Occipital lobe (tissue), 2 donors: ENCODE data around the gene IGLL1. TPM values are rescaled to one million over a fixed set of nuclear protein-coding genes. Genes with fewer than 3 reads are reported as not detected.
"Not testable (repeated sequence)": the region's sequence is repeated elsewhere in the genome, so short reads cannot be mapped to it uniquely, and the experiment has no call there.

Source experiments
- DNase-seq: peaks from one replicate; lab custom pipeline; 2025; lab: John Stamatoyannopoulos, UW
- total RNA-seq: library from RNA; depleted of rRNA; stranded (reverse); fragments of >200 nt; gene quantifications from one replicate; pipeline ENCODE4 v1.2.3, GENCODE V29; 2014

The IGLL1 gene
- total RNA-seq, 1 donor from 2014 or later, result not detected

DNA sequence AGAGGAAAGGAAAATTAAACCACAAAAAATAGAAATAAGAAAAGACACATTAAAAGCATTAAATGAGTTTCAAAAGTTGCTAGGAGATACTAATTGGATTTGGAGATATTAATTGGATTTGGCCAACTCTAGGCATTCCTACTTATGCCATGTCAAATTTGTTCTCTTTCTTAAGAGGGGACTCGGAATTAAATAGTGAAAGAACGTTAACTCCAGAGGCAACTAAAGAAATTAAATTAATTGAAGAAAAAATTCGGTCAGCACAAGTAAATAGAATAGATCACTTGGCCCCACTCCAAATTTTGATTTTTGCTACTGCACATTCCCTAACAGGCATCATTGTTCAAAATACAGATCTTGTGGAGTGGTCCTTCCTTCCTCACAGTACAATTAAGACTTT, 37.7 kb downstream of the IGLL1 start:
- not testable (repeated sequence) for DNase-seq

DNA sequence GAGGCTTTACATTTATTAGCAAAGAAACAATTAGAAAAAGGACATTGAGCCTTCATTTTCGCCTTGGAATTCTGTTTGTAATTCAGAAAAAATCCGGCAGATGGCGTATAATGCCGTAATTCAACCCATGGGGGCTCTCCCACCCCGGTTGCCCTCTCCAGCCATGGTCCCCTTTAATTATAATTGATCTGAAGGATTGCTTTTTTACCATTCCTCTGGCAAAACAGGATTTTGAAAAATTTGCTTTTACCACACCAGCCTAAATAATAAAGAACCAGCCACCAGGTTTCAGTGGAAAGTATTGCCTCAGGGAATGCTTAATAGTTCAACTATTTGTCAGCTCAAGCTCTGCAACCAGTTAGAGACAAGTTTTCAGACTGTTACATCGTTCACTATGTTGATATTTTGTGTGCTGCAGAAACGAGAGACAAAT, 38.2 kb downstream of the IGLL1 start:
- DNase-seq, result not testable (repeated sequence)

DNA sequence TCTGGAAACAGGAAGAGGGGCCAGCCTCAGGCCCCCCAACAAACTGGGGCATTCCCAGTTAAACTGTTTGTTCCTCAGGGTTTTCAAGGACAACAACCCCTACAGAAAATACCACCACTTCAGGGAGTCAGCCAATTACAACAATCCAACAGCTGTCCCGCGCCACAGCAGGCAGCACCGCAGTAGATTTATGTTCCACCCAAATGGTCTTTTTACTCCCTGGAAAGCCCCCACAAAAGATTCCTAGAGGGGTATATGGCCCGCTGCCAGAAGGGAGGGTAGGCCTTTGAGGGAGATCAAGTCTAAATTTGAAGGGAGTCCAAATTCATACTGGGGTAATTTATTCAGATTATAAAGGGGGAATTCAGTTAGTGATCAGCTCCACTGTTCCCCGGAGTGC, 39.3 kb downstream of the IGLL1 start:
- not testable (repeated sequence) for DNase-seq

DNA sequence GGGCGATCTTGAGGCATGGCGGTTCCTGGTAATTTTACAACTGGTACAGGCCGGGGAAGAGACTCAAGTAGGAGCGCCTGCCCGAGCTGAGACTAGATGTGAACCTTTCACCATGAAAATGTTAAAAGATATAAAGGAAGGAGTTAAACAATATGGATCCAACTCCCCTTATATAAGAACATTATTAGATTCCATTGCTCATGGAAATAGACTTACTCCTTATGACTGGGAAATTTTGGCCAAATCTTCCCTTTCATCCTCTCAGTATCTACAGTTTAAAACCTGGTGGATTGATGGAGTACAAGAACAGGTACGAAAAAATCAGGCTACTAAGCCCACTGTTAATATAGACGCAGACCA, 40.3 kb downstream of the IGLL1 start:
- DNase-seq, result not testable (repeated sequence)

DNA sequence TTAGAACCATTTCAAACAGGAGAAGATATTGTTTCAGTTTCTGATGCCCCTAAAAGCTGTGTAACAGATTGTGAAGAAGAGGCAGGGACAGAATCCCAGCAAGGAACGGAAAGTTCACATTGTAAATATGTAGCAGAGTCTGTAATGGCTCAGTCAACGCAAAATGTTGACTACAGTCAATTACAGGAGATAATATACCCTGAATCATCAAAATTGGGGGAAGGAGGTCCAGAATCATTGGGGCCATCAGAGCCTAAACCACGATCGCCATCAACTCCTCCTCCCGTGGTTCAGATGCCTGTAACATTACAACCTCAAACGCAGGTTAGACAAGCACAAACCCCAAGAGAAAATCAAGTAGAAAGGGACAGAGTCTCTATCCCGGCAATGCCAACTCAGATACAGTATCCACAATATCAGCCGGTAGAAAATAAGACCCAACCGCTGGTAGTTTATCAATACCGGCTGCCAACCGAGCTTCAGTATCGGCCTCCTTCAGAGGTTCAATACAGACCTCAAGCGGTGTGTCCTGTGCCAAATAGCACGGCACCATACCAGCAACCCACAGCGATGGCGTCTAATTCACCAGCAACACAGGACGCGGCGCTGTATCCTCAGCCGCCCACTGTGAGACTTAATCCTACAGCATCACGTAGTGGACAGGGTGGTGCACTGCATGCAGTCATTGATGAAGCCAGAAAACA, 40.8 kb downstream of the IGLL1 start:
- DNase-seq, result peak; percentile 71

DNA sequence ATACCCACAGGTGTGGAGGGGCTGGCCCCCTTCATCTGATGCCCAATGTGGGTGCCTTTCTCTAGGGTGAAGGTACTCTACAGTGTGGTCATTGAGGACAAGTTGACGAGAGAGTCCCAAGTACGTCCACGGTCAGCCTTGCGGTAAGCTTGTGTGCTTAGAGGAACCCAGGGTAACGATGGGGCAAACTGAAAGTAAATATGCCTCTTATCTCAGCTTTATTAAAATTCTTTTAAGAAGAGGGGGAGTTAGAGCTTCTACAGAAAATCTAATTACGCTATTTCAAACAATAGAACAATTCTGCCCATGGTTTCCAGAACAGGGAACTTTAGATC, 41.4 kb downstream of the IGLL1 start:
- not testable (repeated sequence) for DNase-seq

DNA sequence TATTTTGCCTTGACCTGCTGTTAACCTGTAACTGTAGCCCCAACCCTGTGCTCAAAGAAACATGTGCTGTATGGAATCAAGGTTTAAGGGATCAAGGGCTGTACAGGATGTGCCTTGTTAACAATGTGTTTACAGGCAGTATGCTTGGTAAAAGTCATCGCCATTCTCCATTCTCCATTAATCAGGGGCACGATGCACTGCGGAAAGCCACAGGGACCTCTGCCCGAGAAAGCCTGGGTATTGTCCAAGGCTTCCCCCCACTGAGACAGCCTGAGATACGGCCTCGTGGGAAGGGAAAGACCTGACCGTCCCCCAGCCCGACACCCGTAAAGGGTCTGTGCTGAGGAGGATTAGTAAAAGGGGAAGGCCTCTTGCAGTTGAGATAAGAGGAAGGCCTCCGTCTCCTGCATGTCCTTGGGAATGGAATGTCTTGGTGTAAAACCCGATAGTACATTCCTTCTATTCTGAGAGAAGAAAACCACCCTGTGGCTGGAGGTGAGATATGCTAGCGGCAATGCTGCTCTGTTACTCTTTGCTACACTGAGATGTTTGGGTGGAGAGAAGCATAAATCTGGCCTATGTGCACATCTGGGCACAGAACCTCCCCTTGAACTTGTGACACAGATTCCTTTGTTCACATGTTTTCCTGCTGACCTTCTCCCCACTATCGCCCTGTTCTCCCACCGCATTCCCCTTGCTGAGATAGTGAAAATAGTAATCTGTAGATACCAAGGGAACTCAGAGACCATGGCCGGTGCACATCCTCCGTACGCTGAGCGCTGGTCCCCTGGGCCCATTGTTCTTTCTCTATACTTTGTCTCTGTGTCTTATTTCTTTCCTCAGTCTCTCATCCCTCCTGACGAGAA, 42.0 kb downstream of the IGLL1 start:
- DNase-seq, result not testable (repeated sequence)

DNA sequence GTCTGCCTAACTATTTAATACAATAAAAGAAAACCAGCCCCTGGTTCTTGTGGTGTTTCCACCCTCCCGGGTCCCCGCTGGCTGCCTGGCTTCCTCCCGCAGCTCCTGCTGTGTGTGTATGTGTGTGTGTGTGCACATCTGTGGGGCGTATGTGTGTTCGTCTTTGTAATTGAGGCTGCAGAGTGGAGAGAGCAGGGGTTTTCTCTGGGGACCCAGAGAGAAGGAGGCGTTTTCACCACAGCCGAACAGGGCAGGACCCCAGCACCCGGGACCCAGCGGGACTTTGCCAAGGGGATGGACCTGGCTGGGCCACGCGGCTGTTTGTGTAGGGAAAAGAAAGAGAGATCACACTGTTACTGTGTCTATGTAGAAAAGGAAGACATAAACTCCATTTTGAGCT, 42.7 kb downstream of the IGLL1 start:
- DNase-seq, result no peak

DNA sequence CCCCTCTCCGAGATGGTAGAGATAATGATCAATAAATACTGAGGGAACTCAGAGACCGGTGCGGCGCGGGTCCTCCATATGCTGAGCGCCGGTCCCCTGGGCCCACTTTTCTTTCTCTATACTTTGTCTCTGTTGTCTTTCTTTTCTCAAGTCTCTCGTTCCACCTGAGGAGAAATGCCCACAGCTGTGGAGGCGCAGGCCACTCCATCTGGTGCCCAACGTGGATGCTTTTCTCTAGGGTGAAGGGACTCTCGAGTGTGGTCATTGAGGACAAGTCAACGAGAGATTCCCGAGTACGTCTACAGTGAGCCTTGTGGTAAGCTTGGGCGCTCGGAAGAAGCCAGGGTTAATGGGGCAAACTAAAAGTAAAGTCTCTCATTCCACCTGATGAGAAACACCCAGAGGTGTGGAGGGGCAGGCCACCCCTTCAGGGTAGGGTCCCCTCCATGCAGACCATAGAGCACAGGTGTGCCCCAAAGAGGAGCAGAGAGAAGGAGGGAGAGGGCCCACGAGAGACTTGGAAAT, 43.2 kb downstream of the IGLL1 start:
- DNase-seq, result no peak

DNA sequence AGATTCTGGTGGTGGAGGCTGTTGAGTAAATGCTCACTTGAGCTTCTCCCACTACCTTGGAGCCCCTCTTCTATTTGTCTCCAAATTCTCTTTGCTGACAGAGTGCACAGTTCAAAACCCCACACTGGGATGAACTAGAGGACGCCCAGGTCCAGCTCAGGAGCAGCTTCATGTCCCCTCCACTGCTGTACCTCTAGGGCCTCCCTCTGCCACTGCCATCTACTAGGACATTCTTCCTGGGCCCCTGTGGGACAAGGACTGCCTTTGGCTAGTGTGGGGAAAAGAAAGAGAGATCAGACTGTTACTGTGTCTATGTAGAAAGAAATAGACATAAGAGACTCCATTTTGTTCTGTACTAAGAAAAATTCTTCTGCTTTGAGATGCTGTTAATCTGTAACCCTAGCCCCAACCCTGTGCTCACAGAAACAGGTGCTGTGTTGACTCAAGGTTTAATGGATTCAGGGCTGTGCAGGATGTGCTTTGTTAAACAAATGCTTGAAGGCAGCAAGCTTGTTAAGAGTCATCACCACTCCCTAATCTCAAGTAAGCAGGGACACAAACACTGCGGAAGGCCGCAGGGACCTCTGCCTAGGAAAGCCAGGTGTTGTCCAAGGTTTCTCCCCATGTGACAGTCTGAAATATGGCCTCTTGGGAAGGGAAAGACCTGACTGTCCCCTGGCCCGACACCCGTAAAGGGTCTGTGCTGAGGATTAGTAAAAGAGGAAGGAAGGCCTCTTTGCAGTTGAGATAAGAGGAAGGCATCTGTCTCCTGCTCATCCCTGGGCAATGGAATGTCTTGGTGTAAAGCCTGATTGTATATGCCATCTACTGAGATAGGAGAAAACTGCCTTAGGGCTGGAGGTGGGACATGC, 44.1 kb downstream of the IGLL1 start:
- DNase-seq, result not testable (repeated sequence)

DNA sequence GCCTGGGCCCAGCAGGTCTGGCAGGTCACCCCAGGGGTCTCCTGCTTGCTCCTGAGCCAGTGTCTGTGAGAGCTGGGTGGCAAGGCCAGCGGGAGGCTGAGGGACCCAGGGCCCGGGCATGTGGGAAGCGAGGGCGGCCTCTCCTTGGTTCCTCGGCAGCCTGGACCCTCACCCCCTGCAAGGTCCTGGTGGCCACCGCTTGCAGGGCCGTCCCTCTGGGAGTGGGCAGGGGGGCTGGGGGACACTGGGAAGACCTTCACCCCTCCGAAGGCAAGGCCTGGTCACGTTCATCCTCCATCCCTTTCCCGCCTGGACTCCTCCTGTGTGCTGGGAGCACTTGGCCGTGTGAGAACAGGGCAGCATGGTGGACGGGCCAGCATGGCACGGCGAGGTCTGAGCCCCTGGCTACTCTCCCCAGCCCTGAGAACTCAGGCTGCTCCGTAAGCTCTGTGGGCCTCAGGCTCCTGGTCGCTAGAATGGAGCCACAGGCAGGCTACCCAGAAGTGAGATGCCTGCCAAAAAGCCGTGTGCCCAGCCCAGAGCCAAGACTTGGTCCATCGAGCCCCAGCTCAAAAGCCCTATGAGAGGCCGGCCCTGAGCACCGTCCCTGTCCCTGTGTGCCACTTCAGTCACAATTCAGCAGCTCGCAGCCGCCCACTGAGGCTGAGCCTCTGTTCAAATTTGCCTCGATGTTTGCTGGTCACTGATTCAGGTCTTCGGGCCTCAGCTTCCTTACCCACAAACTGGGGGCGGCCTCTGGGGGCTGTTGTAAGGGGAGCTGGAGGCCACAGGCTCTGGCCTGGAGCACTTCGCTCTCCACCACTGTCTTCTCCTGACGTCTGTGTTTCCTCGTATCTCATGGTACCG, 45.0 kb downstream of the IGLL1 start:
- no peak for DNase-seq

DNA sequence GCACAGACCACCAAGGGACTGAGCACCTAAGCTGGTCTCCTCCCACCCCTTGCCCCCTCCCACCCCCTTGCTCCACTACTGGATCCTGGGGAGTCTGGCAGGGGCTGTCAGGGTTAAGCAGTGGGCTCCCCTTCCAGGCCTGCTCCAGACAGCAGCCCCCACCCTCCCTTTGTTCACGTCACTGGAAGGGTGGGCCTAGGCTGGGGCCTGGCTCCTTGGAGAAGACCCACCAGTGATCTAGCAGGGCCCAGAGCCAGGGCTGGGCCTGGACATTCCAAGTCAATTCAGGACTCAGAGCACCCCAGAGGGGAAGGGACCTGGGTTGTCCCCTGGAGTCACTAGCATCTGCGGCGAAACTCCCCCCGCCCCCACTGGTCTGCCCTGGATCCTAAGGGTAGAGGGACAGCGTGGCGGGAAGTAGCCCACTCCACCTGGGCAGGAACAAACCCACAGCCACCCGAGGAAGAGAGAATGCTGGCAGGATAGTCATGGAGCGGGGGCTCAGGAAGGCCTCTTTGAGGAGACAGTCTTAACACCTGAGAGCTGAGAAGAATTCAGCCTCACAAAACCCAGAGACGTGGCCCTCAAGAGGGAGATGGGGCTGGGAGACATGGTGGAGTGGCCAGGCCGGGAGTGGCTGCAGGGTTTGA, 45.8 kb downstream of the IGLL1 start:
- DNase-seq, result no peak

DNA sequence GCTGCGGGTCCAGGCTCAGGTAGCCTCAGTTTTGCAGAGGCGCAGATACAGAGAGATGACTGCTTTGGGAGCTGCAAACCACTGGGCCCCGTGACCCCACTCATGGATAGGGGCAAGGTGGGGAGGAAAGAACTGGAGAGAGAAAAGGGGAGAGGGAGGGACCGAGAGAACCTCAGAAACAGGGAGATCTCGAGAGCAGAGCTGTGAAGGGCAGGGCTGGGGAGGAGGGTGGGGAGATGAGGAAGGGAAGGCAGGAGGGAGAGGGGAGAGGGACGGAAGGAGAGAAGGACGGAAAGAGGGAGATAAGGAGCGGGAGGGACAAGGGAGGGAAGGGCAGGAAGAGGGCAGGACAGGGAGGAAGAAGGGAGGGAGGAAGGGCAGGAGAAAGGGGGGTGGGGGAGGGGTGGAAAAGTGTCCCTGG, 46.3 kb downstream of the IGLL1 start:
- no peak for DNase-seq

DNA sequence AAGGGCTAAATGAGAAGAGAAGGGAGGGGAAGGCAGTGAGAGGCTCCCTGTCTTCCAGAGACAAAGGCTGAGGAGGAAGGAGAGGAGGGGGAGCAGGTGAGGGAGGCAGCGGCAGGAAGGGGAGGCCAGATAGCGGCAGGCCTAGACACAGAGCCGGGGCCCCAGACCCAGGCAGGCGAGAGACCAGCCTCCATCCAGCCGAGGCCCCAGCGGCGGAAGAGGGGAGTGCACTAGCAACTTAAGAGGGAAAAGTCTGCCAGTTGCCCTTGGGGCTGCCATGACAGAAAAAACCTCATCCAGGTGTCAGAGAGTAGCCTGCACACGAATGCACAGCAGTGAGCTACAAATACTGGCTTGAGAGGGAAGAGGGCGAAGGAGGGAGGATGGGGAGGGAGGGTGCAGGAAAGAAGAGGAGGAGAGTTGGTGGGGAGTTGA, 46.7 kb downstream of the IGLL1 start:
- DNase-seq, result no peak

DNA sequence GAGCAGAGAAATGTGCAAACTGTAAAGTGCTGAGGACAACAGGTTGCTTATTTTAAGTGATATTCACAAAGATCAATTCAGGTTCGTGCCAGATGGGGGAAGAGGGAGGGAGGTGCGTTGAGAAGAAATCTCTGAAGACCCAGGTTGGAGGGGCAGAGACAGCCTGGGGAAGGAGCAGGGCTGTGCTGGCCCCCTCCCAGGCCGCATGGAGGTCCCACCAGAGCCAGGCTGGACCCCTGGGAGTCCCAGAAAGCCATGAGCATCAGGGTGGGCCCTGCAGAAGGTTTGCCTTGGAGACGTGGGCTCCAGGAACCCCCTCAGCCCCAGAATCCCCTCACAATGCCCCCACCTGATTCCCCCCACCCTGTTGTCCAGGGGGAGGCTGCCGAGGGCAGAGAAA, 47.4 kb downstream of the IGLL1 start:
- DNase-seq, result no peak

DNA sequence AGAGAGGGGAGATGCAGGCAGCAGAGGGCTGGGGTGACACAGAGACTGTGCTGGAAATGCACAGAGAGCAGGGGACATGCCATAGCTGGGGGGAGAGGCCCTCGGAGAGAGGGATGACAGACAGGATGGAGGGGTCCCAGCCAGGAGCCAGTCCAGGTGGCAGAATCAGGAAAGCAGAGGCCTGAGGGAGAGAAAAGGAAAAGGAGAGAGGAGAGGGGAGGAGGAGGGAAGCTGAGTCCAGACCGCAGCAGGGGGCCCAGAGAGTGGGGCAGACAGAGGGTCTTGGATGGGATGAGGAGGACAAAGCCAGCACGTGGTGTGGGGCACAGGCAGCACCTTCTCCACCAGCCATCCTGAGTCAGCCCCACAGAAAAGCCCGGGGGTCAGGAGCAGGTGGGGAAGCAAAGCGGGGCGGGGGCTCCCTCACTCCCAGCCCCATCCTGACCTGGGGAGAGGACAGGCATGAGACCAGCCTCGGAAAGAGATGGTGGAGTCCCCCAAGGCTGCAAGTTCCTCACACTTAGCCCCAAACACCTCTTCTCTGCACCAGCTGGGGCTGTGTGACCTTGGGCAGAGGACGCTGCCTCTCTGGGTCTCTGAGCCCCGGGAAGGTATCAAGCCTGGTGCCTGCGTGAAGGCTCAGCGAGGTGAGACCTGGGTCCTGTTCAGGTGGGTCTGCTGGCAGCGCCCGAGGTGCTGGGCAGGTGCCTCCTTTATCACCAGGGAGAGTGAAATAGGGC, 48.0 kb downstream of the IGLL1 start:
- DNase-seq, result no peak

DNA sequence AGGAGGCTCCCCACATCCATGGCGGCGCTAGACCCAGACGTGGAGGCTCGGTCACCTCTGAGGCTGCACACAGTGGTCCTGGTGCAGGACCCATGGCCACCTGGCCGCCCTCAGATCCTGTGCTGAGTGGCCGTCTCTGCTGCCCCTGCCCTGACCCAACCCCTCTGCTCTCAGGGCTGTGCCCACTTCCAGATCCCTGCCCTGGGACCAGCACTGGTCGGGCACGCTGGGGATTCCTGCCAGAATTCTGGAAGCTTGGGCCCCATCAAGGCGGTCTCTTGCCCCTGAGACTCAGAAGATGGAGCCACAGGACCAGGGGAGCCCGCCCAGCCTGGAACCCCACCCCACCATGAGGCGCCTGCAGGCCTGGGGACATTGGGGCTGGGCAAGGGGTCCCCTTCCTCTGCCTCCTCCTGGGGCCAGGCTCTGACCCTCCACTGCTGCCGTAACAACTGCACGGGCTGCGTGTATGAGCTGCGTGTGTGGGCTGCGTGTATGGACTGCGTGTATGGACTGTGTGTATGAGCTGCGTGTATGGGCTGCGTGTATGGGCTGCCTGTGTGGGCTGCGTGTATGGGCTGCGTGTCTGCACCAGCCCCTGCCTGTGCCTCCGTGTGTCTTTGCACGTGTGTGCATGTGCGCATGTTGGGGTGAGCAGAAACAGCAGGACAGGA, 48.7 kb downstream of the IGLL1 start:
- no peak for DNase-seq

DNA sequence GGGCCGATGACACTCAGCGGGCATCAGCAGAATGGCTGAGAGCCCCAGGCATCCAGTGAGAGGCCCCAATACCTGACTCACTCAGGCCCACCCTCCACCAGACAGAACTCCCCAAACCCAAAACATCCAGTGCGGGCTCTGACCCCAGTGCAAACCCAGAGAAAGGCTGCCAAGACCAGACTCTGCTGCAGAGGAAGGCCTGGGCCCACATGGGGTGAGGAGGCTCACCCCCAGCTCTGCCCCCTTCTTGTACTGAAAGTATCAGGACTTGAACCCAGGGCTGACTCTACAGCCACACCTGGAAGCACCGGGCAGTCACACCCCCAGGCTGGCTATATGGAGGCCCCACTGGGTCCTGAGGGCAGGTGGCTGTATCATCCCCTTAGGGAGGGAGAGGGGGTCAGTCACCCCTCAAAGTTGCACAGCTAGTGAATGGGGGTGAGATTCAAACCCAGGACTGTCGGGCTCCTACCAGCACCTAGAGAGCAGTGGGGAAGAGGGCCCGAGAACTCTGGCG, 49.3 kb downstream of the IGLL1 start:
- no peak for DNase-seq

DNA sequence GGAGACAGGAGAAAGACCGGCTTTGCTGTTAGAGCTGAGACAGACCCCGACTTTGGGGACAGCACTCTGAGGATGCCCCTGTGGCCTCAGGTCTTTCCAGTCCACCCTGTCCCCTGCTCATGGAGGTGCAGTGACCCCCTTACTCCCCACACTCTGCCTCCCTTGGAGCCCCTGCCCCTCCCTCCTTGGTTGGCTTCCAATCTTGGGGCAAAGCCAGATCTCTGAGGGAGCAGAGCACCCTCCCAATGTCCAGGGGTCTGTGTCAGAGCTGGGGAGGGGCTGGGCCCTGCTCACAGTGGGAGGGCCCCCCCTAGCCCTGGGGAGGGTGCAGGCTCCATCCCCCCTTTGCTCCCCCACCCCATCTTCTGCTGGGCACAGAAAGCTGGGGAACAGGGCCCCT, 50.0 kb downstream of the IGLL1 start:
- no peak for DNase-seq
